NCI-H524 treated with DMSO at 0.1 percent for 48 hours (cell line): ENCODE data around the gene PRKN.

ENCODE experiments used
- DNase-seq: peaks from one replicate; lab custom pipeline; 2025; lab: John Stamatoyannopoulos, UW

Gene PRKN

DNA sequence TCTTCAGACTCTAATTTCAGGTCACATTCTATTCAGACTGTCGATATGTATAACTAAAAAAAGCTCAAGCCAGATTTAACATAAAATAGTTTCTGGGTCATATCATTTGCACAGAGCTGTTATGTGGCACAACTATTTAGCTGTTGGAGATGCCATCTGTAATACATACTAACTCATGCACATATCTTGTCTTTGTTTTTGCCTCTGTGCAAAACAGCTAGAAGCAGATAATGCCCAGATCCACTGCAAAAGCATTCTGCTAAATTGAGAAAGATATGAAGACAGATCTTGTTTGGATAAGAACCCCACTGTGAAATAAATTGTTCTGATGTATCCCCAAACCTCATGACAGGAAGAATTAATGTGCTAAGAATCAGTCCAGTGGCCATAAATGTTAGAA lies 930.9 kb downstream of the PRKN start:
- no peak for DNase-seq

DNA sequence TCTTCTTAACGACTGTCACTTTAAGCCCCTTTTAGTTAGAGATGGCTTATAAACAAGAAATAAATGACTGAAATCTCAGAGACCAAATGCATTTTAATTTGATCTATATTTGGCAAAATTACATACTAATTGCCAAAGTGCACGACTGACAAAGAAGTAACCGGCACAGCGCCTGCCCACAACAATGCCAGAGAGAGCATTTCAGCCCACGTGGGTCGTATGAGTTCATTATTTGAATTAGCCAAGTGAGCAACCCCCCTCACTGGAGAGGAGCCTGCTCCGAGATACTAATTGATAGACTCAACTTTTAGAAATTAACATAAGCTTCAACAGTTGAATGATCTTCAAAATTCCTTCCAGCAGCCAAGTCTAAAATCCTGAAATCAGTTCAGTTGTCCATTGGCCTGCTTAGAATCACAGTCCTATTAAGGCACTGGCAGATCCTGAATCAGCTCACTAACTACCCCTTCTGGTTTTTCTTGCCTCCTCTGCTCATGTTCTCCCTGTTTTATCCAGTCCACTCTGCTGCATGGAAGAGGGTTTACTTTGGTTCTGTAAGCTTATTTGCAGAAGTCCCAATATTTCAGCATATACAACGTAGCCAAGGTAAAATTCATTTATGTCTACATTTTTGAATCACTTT lies 934.6 kb downstream of the PRKN start:
- DNase-seq = no peak

DNA sequence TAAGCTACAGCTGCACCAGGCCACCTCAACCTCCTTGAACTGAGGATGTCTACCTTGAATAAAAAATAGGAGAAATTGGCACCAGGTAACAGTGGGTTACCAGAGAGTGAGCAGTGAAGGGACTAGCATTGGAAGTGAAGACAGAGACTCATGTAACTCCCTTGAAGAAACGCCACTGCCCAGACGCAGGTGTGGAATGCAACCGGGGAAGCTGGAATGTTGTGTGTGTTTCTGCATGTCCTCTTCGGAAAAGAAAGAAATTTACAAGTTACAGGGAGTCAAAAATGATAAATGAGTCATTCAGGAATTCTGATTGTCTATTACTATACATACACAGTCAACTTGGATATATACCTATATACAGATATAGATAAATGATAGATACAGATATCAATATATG lies 939.0 kb downstream of the PRKN start:
- DNase-seq = no peak

DNA sequence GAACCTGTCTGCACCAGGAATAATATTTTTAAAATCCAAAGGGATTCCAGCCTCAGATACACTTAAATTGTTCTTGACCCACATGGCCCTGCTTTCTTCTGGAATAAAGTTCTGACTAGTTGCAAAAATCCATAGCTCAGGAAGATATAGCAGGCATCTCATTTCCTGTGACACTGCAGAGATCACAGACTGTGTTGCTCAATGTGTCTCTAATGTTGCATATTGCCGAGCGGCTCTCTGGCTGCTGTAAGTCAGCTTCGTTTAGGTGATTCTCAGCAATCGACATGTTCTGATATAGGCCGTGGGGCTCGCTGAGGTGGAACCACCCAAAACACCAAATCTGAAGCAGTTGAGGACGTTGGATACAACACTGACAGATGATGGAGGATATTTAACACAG lies 955.4 kb downstream of the PRKN start:
- no peak for DNase-seq

DNA sequence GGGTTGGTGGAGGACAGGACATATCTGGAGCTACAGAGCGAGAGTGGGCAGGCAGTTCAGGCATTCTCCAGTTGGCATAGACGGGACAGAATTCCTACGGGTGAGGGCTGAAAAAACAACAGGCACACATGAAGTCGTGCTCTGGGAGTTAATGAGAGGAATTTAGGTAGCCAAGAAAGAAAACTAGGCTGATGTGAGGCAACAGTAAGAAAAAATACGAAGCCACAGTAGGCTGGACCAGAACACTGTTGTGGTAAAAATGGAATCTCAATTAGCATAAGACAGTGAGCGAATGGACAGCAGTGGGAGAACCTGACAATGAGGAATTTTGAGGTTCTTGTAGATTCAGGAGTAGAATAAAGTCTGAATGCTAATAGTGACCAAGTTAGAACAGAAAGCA lies 965.6 kb downstream of the PRKN start:
- DNase-seq = no peak

DNA sequence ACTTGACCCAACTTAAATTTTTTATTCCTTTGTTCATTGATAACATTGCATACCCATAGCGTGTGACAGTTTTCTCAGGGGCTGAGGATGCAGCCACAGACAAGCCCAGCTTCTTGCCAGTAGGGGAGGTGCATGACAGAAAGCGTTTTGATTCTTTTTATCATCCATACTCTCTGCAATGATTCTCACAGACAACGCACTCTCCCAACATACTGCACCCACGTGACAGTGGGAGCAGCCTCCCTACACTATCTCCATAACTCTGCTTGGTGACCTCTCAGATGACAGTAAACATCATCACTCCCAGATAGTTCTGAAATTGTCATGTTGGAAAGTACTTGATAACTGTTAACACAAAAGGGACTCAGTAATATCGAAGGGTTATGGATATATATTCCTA lies 972.5 kb downstream of the PRKN start:
- DNase-seq = no peak

DNA sequence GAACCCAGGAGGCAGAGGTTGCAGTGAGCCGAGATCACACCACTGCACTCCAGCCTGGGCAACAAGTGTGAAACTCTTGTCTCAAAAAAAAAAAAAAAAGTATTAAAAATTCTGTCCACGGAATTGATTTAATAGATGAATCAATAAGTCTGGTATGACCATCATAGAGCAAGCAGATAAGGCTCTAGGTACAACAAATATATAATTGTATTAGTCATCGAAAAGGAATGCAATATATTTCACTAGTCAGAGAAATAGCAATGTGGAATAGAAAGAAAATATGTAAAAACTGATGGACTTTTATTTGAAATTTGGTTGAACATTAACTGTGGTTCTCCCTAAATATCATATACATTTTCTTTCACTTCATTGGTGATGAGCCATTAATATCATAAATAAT lies 976.9 kb downstream of the PRKN start:
- DNase-seq = no peak

DNA sequence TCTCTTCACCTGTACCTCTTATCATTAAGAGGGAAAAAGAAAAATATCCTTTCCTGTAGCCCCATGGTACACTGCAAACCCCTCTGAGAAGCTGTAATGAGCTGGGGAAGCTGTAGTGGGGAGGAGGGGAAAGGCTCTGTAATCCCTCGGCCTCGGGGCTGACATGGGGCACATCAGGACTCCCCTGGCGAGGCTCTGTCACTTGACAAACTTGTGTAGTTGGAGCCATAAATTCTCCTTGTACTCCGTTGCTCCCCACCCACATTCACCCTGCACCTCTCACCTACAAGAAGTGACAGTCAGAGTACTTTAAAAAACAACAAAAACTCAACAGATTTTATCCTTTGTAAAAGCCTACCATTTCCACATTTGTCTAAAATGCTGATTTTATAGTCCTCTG lies 978.0 kb downstream of the PRKN start:
- no peak for DNase-seq

DNA sequence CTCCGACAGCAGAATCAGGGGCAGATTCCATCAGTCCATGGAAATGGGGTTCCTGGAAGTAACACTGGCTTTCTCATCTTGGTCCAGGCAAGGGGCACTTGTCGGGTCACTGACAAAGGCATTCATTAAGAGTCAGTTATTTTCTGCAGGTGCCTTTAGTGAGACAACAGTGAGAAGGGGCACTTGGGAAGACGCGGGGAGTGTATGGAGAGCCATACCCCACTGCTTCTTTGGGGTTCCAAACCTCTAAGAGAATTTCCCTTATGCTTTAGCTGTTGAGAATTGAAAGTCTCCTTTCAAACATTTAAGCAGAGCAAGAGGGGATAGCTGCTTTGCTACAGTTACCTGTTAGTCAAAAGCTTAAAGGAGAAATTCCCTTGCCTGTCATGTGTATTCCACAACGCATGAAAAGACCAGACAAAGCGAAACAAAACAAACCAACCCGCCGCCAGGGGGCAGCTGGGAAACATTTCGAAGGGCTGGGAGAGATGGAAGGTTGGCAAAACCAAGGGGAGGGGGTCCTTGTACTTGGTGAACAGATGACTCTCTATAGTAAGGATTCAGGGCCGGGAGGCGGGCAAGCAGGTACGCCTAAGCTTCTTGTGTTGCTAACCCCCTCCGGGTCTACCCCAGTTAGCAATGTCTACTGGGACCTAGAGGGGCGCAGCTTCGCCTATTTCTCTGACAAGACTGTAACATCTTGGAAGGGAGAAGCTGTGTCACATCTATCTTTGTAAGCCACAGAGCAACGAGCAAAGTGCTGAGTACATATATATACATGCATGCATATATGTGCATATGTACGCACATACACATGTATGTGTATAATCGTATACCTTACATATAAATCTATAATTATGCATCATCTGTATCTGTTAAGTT lies 978.8 kb downstream of the PRKN start:
- DNase-seq = peak; percentile 22

DNA sequence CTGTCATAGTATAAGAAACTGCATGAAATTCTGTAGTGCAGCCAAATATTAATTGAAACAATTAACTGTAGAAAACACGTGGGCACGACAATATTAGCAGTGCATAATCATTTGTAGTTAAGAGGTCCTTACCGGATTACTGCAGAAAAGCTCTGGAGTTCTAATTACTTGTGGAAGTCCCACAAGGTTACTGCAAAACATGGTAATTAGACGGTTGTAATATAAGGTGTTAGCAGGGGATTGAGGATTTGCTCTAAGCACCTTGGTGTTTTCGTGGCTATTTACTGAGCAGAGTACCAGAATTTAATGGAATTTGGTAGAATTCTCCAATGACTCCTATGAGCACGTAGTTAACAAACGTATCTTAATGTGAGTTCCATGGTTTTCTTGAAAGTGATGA lies 980.1 kb downstream of the PRKN start:
- peak; percentile 73 for DNase-seq

DNA sequence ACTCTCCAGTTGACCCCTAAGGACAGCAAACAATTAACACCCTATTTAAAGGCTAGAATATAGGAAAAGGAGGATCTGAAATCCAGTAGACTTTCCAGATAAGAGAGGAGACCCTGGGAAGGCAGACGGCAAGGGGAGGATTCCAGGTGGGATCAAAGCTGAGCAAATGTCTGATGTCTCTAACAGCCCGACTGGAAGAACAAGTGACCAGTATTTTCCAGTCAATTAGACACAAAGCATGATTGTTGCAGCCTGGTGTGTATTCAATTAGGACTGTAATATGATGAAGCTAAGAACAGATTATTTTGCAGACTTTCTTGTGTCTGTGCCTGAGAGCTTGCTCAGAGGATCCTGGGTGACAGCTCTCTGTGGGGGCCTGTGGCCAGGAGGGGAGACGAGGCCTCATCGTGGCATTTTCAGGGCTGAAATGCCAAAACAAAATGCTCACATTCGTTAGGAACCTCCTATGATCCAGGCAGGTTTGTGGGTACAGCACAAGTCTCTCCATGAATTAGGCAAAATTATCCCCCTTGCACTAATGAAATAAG lies 981.9 kb downstream of the PRKN start:
- no peak for DNase-seq

DNA sequence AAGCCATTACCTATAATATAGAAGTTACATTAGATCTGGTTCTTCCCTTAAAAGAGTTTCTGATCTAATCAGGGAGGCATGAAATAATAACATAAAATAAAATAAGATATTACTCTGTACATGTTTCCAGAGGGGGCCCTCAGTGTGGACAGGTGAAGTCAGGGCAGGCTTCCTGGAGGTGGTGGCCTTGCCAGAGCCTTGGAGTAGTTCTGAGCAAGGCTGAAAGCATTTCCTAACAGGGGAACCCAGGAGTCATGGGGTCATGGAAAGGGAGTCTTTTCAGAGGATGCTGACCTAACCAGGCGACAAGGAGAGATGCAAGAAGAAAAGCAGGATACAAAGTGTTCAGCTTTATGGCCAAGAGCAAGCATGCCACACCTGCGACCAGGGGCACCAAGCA lies 982.4 kb downstream of the PRKN start:
- no peak for DNase-seq

DNA sequence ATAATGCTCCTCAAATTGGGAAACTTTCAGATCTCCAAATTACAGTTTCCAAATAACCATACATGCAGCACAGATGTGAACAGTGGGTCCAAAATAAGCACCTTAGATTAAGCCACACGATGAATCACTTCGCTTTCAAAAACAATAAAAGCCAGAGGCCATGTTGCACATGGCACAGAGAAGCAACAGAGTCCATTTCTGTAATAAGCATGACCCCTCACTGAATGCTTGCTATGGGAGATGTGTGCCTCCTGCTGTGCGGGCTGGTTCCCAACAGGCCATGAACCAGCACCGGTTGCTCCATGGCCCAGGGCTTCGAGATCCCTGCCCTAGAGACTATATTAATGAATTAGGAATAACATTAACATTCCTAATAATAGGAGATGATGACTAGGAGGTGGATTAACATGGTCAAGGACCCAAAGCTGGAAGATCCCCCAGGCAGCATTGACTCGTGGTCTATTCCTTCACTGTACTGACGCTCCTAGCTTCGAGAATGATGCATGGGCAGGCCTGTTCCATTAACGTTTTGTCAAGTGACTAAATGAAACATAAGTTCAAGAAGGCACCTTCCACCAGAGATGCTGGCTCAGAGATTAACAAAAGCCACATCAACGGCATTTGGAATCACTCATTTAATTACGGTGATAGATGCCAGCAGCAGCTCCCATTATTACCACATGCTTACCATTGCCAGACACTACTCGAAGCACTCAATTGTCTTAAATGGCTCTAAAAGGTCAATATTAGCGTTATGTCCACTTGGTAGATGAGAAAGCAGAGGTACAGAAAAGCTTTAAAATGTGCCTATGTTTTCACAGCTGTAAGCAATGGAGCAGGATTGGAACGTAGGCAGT lies 983.1 kb downstream of the PRKN start:
- no peak for DNase-seq

DNA sequence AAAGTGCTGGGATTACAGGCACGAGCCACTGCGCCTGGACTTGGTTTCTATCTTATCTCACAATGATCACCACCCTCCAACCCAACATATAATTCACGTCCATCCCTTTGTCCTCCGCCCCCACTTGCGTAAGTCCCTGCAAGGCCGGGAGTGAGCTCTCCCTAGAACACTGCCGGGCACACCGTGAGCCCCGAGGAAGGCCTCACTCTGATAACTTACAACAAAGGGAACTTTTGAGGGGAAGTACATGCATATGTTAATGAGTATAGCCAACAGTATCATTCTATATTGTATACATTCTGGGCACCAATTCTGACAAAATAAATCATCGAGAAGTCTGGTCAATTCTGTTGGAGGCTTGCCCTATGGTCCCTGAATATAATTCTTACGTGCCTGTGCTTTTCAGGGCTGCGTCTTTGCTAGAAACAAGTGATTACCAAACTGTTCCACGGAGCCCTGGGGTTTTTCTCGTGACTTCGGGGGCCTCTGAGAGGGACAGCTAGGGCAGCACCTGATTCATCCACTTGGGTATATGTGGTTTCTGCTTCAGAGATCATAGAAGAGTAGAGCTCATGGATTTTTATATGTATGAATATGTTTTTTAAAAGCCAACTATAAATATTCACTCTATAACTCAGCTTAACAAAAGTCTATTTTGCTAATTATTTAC lies 983.9 kb downstream of the PRKN start:
- no peak for DNase-seq

DNA sequence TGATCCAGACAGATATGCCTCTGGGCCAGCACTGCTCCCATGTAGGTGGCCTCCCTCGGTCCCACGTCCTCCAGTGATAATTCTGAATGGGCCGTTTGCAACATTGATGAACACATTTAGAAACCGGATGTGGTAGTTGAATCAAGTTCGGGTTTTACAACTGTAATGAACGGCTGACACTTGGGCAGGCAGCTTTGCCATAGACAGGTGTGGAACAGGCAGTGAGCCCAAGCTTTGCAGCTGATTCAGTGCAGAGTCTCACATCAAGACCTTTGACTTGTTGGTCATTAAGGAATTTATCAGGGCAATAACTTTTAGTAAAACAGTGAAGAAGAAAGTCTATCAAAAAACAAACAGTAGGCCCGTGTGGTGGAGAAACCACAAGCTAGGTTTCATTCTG lies 987.1 kb downstream of the PRKN start:
- DNase-seq = no peak

DNA sequence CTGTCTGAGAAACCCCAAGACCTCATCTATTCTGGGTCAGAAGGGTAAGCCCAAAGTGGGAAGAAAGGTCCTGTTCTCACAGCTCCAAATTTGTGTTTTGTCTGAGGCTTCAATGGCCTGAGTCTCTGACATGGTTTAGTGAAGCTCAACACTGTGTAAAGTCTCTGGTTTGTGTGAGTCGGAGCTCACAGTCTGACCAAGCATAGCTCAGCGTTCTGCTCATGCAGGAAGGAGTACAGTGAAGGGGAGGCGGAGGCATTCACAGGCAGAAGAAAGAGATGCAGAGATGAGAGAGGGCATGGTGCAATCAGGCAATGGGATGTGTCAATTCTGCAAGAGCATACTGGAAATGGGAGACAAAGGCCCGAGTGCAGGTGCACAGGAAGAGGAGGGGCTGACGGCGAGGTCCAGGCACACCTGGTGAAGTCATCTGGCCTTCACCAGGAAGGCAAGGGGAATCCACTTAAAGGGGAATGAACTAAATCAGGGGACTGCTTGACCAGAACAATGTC lies 990.7 kb downstream of the PRKN start:
- DNase-seq = no peak

DNA sequence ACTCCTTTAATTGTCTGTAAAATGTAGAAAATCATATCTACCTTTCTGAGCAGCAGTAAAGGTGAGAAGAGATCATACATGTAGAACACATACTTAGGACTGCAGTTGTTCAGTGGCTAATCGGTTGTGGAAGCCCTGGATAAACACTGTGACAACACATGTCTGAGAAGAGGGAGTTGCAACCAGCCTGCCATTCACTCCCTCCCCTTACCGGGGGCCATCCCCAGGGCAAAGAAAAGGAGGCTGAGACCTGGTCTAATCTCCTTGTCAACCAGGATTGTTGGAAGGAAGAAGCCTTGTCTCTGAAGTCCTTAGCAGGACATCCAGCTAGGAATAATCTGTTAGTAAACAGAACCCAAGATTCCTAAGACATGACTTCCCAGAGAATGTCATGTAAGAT lies 991.2 kb downstream of the PRKN start:
- no peak for DNase-seq

DNA sequence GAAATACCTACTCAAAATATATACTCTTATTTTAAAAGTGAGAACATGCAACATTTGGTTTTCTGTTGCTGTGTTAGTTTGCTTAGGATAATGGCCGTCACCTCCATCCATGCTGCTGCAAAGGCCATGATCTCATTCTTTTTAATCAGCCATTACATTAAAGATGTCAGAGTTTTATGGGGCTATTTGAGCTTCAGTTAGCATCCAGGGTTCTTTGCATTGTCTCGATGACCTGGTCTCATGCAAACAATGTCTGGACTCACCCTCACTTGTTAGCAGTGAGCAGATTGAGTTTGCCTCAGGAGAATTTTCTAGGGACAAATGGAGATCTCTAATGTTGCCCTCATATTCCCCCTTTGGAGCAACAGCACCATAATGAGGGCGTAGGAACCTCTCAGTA lies 995.0 kb downstream of the PRKN start:
- no peak for DNase-seq

DNA sequence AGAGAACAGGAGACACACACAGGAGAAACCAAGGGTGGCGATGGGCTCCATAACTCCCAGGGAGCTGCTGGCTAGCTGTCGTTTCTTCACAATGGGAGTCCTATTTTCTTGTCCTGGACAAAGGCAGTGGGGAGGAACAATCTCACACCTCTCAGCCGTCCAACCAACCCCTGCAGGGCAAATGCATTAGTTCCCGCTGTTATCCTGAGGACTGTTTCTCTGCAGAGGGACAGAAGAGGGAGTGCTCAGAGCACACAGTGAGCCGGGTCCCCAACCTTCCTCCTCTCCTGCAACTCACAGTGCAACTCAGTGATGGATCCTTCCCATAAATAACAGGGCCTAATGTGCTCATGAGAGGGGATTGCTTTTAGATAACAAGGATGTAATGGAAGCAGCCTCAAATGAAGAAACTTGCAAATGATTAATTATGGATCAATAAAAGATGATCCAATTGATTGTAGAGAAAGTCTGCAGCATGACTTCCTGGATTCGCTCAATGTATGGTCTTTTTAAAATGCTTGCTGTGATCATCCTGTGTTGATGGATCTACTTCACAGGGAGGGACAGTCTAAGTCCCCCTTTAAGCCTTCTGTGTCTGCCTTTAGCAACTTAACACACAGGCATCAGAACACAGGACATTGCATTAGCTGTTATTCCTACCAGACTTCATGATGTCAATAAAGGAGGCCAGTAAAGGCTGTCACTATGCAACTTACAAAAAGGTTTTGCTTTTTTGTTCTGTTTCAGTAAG lies 1000.3 kb downstream of the PRKN start:
- DNase-seq = no peak

DNA sequence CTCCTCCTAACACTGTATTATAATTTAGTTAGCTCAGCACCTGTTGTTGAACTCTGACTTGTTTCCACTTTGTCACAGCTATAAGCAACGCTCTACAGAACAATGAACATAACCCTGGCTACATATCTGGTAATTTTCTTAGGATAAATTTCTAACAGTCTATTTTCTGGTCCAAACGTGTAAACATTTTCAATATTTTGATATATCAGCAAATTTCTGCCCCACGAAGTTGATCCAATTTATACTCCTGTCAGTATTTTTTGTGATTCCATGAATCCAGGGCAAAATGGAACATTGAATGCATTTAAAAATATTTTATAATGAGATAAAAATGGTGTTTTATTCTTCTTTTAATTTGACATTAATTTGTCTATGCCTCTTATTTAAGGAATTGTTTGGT lies 1005.2 kb downstream of the PRKN start:
- DNase-seq = no peak

DNA sequence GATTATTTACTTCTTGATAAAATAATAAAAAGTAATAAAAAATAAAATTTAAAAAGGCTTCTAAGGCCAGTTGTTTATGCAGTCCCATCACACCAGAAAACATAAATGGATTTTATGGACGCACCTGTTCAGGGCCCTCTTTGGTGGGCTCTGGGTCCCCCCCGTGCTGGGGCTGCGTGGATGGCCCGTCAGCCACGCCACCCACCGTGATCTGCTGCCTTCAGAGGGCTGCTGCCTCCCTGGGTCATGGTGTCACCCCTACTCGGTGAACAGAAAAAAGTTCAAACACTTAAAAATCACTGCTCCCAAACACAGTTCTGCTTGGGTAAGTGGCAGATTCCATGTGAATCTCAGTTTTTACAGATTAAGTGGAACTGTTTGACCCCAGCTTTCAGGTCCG lies 1006.1 kb downstream of the PRKN start:
- no peak for DNase-seq
